ENCODE measurements around the gene BTN2A1. TPM values are rescaled to one million over a fixed set of nuclear protein-coding genes. Genes with fewer than 3 reads are reported as not detected.
"Not testable (repeated sequence)": the region's sequence is repeated elsewhere in the genome, so short reads cannot be mapped to it uniquely, and the experiment has no call there.

The BTN2A1 gene
- polyA plus RNA-seq, 1 of the 3 experiments (the other 2 are of a cell fraction): 21.2 TPM

DNA sequence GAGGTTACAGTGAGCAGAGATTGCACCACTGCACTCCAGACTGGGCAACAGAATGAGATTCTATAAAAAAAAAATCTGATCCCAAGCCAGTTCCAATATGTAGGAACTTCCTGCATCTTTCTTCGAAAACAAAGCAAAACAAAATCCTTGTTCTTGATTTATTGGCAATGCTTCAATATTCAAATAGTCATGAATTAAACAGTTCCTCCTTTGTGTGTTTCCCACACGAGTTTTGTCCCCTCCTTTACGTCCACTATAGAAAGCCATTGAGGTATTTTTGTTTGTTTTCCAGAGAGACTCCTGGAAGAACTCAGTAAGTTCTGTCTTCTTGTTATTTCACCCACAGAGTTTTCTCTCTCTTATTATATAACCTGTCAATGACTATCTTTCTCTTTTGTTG is 49.9 kb downstream of the BTN2A1 start:
- H3K9ac ChIP-seq: no peak overlapping the region
- POLR2A ChIA-PET: no interaction called here
- WGBS (ENCODE audit: low lambda C conversion rate): 58% methylated on average over 3 of the region's 3 CpGs

DNA sequence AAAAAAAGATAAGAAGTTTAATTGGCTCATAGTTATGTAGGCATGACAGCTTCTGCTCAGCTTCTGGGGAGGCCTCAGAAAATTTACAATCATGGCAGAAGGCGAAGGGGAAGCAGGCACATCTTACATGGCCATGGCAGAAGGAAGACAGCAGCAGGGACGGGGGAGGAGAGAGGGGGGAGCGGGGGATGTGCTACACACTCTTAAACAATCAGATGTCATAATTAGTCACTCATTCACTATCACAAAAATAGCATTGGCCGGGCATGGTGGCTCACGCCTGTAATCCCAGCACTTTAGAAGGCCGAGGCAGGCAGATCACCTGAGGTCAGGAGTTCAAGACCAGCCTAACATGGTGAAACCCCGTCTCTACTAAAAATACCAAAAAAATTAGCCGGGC is 53.3 kb downstream of the BTN2A1 start:
- H3F3A ChIP-seq (replicated peaks; ENCODE audit: insufficient read depth); H3K9me2 ChIP-seq; H3K27me3 ChIP-seq (ENCODE audit: insufficient read depth); DNase-seq; H3K36me3 ChIP-seq (replicated peaks in 1 of 2; ENCODE audit: control insufficient read depth in 1 of 2, insufficient read depth in 2 of 2, low read length in 1 of 2); H3K4me2 ChIP-seq; H3K9me3 ChIP-seq; H3K79me2 ChIP-seq (ENCODE audit: insufficient read depth); POLR2A ChIA-PET; H3K4me1 ChIP-seq (ENCODE audit: control insufficient read depth in 1 of 2, insufficient read depth in 2 of 2, low read depth in 1 of 2, low read length in 1 of 2); H3K27ac ChIP-seq (ENCODE audit: low read depth in 2 of 2, low read length in 1 of 2); H3K9ac ChIP-seq; H3K4me3 ChIP-seq (ENCODE audit: low read depth in 2 of 2, low read length in 1 of 2); H2AFZ ChIP-seq (ENCODE audit: low read depth); H4K20me1 ChIP-seq (ENCODE audit: insufficient read depth): not testable (repeated sequence)
- CTCF ChIA-PET: interaction anchor here (0.6 to 1.2 kb wide), 2 partner anchors 9 to 10 kb away, joined by 3 to 4 read pairs; no protein-coding TSS in a partner anchor
- 74% methylated on average over 8 of the region's 8 CpGs for WGBS (ENCODE audit: low lambda C conversion rate)

More for the DNA sequence above, 49.9 kb downstream of the BTN2A1 start:
- no peak for DNase-seq
- Histone ChIP-seq H3K79me2 (ENCODE audit: insufficient read depth) (no peaks in the 10 kb centered on the region), H3K4me3 (ENCODE audit: low read depth in 2 of 2, low read length in 1 of 2) (no peak overlapping the region), H3K9me3 (no peaks in the 10 kb centered on the region), H3F3A (replicated peaks; ENCODE audit: insufficient read depth) (no peaks in the 10 kb centered on the region), H3K27ac (ENCODE audit: low read depth in 2 of 2, low read length in 1 of 2) (no peak overlapping the region), H3K27me3 (ENCODE audit: insufficient read depth) (no peaks in the 10 kb centered on the region; the same call in none of the 2 replicates), H2AFZ (ENCODE audit: low read depth) (no peak overlapping the region), H3K4me1 (ENCODE audit: control insufficient read depth in 1 of 2, insufficient read depth in 2 of 2, low read depth in 1 of 2, low read length in 1 of 2) (no peaks in the 10 kb centered on the region), H3K36me3 (replicated peaks in 1 of 2; ENCODE audit: control insufficient read depth in 1 of 2, insufficient read depth in 2 of 2, low read length in 1 of 2) (no peaks in the 10 kb centered on the region), H3K9me2 (no peaks in the 10 kb centered on the region), H4K20me1 (ENCODE audit: insufficient read depth) (no peaks in the 10 kb centered on the region), H3K4me2 (no peak overlapping the region)
- TF ChIP-seq SMC3 (IDR thresholded peaks at IDR 0.05; ENCODE audit: low read depth, low read length) (no peak), MXI1 (IDR thresholded peaks at IDR 0.05; ENCODE audit: low read depth, low read length) (no peak), GATA2 (CRISPR knock-in tag; IDR thresholded peaks at IDR 0.05) (no peak), EZH2phosphoT487 (IDR thresholded peaks at IDR 0.05; ENCODE audit: borderline replicate concordance, low read depth) (no peak), RXRA (IDR thresholded peaks at IDR 0.05; ENCODE audit: borderline replicate concordance, low read depth) (no peak), MEF2A (IDR thresholded peaks at IDR 0.05; ENCODE audit: borderline replicate concordance, low read depth) (no peak), CHD2 (IDR thresholded peaks at IDR 0.05; ENCODE audit: low read length, partially characterized antibody) (no peak)
- TF ChIP-seq, protein P1, sequence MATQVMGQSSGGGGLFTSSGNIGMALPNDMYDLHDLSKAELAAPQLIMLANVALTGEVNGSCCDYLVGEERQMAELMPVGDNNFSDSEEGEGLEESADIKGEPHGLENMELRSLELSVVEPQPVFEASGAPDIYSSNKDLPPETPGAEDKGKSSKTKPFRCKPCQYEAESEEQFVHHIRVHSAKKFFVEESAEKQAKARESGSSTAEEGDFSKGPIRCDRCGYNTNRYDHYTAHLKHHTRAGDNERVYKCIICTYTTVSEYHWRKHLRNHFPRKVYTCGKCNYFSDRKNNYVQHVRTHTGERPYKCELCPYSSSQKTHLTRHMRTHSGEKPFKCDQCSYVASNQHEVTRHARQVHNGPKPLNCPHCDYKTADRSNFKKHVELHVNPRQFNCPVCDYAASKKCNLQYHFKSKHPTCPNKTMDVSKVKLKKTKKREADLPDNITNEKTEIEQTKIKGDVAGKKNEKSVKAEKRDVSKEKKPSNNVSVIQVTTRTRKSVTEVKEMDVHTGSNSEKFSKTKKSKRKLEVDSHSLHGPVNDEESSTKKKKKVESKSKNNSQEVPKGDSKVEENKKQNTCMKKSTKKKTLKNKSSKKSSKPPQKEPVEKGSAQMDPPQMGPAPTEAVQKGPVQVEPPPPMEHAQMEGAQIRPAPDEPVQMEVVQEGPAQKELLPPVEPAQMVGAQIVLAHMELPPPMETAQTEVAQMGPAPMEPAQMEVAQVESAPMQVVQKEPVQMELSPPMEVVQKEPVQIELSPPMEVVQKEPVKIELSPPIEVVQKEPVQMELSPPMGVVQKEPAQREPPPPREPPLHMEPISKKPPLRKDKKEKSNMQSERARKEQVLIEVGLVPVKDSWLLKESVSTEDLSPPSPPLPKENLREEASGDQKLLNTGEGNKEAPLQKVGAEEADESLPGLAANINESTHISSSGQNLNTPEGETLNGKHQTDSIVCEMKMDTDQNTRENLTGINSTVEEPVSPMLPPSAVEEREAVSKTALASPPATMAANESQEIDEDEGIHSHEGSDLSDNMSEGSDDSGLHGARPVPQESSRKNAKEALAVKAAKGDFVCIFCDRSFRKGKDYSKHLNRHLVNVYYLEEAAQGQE (IDR thresholded peaks at IDR 0.05; ENCODE audit: low read depth, low read length): no peak
- TF ChIP-seq, protein P2, sequence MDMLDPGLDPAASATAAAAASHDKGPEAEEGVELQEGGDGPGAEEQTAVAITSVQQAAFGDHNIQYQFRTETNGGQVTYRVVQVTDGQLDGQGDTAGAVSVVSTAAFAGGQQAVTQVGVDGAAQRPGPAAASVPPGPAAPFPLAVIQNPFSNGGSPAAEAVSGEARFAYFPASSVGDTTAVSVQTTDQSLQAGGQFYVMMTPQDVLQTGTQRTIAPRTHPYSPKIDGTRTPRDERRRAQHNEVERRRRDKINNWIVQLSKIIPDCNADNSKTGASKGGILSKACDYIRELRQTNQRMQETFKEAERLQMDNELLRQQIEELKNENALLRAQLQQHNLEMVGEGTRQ (IDR thresholded peaks at IDR 0.05; ENCODE audit: borderline replicate concordance, low read depth, low read length): no peak
- TF ChIP-seq, protein P3, sequence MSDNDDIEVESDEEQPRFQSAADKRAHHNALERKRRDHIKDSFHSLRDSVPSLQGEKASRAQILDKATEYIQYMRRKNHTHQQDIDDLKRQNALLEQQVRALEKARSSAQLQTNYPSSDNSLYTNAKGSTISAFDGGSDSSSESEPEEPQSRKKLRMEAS (IDR thresholded peaks at IDR 0.05; ENCODE audit: low read depth): no peak
- CTCF ChIA-PET: no interaction called here
